ENCODE measurements around the gene CEACAM5.

The CEACAM5 gene

GRCh38 chr19:41691268-41691970 lies 17.0 kb upstream of the CEACAM5 start:
- H3K9me3 ChIP-seq (ENCODE audit: control insufficient read depth, low read length) = no peaks in the 10 kb centered on the region

GRCh38 chr19:41694196-41694595 lies 14.2 kb upstream of the CEACAM5 start:
- no peak overlapping the region for H3K4me3 ChIP-seq (ENCODE audit: extremely low read depth, insufficient read depth, low read length, poor library complexity, severe bottlenecking)
- H3K9me3 ChIP-seq (ENCODE audit: control insufficient read depth, low read length) = no peaks in the 10 kb centered on the region
- no peaks in the 10 kb centered on the region for H3K4me1 ChIP-seq (ENCODE audit: control insufficient read depth, insufficient read depth, low read length, poor library complexity, severe bottlenecking)
- H3K27ac ChIP-seq (ENCODE audit: low read depth, low read length, severe bottlenecking) = no peak overlapping the region
- 38 to 40% methylated on average over 1 of the region's 1 CpG for WGBS, 2 experiments (ENCODE audit: insufficient coverage in 2 of 2)
- H3K36me3 ChIP-seq (ENCODE audit: control insufficient read depth, insufficient read depth, low read length) = no peaks in the 10 kb centered on the region

More at GRCh38 chr19:41691268-41691970, 17.0 kb upstream of the CEACAM5 start:
- Histone ChIP-seq H3K27ac (ENCODE audit: low read depth, low read length, severe bottlenecking) (no peak overlapping the region), H3K4me1 (ENCODE audit: control insufficient read depth, insufficient read depth, low read length, poor library complexity, severe bottlenecking) (no peaks in the 10 kb centered on the region), H3K4me3 (ENCODE audit: extremely low read depth, insufficient read depth, low read length, poor library complexity, severe bottlenecking) (no peak overlapping the region), H3K36me3 (ENCODE audit: control insufficient read depth, insufficient read depth, low read length) (no peaks in the 10 kb centered on the region)
- 20 to 40% methylated on average over 6 to 12 of the region's 20 CpGs for WGBS, 2 experiments (ENCODE audit: insufficient coverage in 2 of 2)

- no peaks in the 10 kb centered on the region for H3K36me3 ChIP-seq (ENCODE audit: control insufficient read depth, insufficient read depth, low read length)
- no peak overlapping the region for H3K4me3 ChIP-seq (ENCODE audit: extremely low read depth, insufficient read depth, low read length, poor library complexity, severe bottlenecking)
- no peaks in the 10 kb centered on the region for H3K4me1 ChIP-seq (ENCODE audit: control insufficient read depth, insufficient read depth, low read length, poor library complexity, severe bottlenecking)
- no peak overlapping the region for H3K27ac ChIP-seq (ENCODE audit: low read depth, low read length, severe bottlenecking)
- 58 to 73% methylated on average over 4 to 6 of the region's 8 CpGs for WGBS, 2 experiments (ENCODE audit: insufficient coverage in 2 of 2)
- H3K9me3 ChIP-seq (ENCODE audit: control insufficient read depth, low read length) = no peaks in the 10 kb centered on the region
These were observed 13.4 kb upstream of the CEACAM5 start for GRCh38 chr19:41694831-41695635.

GRCh38 chr19:41695745-41696144 lies 12.7 kb upstream of the CEACAM5 start:
- Histone ChIP-seq H3K36me3 (ENCODE audit: control insufficient read depth, insufficient read depth, low read length) (no peaks in the 10 kb centered on the region), H3K4me3 (ENCODE audit: extremely low read depth, insufficient read depth, low read length, poor library complexity, severe bottlenecking) (no peak overlapping the region), H3K9me3 (ENCODE audit: control insufficient read depth, low read length) (no peaks in the 10 kb centered on the region), H3K27ac (ENCODE audit: low read depth, low read length, severe bottlenecking) (no peak overlapping the region), H3K4me1 (ENCODE audit: control insufficient read depth, insufficient read depth, low read length, poor library complexity, severe bottlenecking) (no peaks in the 10 kb centered on the region)
- WGBS, 2 experiments (ENCODE audit: insufficient coverage in 2 of 2) = 20 to 50% methylated on average over 1 to 2 of the region's 2 CpGs

- 58 to 69% methylated on average over 6 of the region's 7 CpGs for WGBS, 2 experiments (ENCODE audit: insufficient coverage in 2 of 2)
- Histone ChIP-seq H3K4me1 (ENCODE audit: control insufficient read depth, insufficient read depth, low read length, poor library complexity, severe bottlenecking) (no peaks in the 10 kb centered on the region), H3K27ac (ENCODE audit: low read depth, low read length, severe bottlenecking) (no peak overlapping the region), H3K4me3 (ENCODE audit: extremely low read depth, insufficient read depth, low read length, poor library complexity, severe bottlenecking) (no peak overlapping the region), H3K9me3 (ENCODE audit: control insufficient read depth, low read length) (no peaks in the 10 kb centered on the region), H3K36me3 (ENCODE audit: control insufficient read depth, insufficient read depth, low read length) (no peaks in the 10 kb centered on the region)
These were observed 11.8 kb upstream of the CEACAM5 start for GRCh38 chr19:41696402-41697197.

GRCh38 chr19:41697198-41697855 lies 11.1 kb upstream of the CEACAM5 start:
- Histone ChIP-seq H3K36me3 (ENCODE audit: control insufficient read depth, insufficient read depth, low read length) (no peaks in the 10 kb centered on the region), H3K4me3 (ENCODE audit: extremely low read depth, insufficient read depth, low read length, poor library complexity, severe bottlenecking) (no peak overlapping the region)
- WGBS, 2 experiments (ENCODE audit: insufficient coverage in 2 of 2) = 47 to 49% methylated on average over 7 to 8 of the region's 9 CpGs

GRCh38 chr19:41698746-41699230 lies 9.6 kb upstream of the CEACAM5 start:
- WGBS, 2 experiments (ENCODE audit: insufficient coverage in 2 of 2) = 56 to 80% methylated on average over 1 of the region's 1 CpG
- no peak overlapping the region for H3K4me3 ChIP-seq (ENCODE audit: extremely low read depth, insufficient read depth, low read length, poor library complexity, severe bottlenecking)
- H3K9me3 ChIP-seq (ENCODE audit: control insufficient read depth, low read length) = no peaks in the 10 kb centered on the region
- no peak overlapping the region for H3K27ac ChIP-seq (ENCODE audit: low read depth, low read length, severe bottlenecking)
- no peaks in the 10 kb centered on the region for H3K4me1 ChIP-seq (ENCODE audit: control insufficient read depth, insufficient read depth, low read length, poor library complexity, severe bottlenecking)
- no peaks in the 10 kb centered on the region for H3K36me3 ChIP-seq (ENCODE audit: control insufficient read depth, insufficient read depth, low read length)

More at GRCh38 chr19:41697198-41697855, 11.1 kb upstream of the CEACAM5 start:
- H3K9me3 ChIP-seq (ENCODE audit: control insufficient read depth, low read length) = no peaks in the 10 kb centered on the region
- H3K27ac ChIP-seq (ENCODE audit: low read depth, low read length, severe bottlenecking) = no peak overlapping the region
- H3K4me1 ChIP-seq (ENCODE audit: control insufficient read depth, insufficient read depth, low read length, poor library complexity, severe bottlenecking) = no peaks in the 10 kb centered on the region

GRCh38 chr19:41699231-41699967 lies 9.0 kb upstream of the CEACAM5 start:
- 57 to 63% methylated on average over 15 to 16 of the region's 17 CpGs for WGBS, 2 experiments (ENCODE audit: insufficient coverage in 2 of 2)
- no peak overlapping the region for H3K4me3 ChIP-seq (ENCODE audit: extremely low read depth, insufficient read depth, low read length, poor library complexity, severe bottlenecking)
- H3K27ac ChIP-seq (ENCODE audit: low read depth, low read length, severe bottlenecking) = no peak overlapping the region
- no peaks in the 10 kb centered on the region for H3K4me1 ChIP-seq (ENCODE audit: control insufficient read depth, insufficient read depth, low read length, poor library complexity, severe bottlenecking)
- no peaks in the 10 kb centered on the region for H3K36me3 ChIP-seq (ENCODE audit: control insufficient read depth, insufficient read depth, low read length)
- H3K9me3 ChIP-seq (ENCODE audit: control insufficient read depth, low read length) = no peaks in the 10 kb centered on the region

- WGBS, 2 experiments (ENCODE audit: insufficient coverage in 2 of 2) = no CpG with 5 or more reads among the region's 2 CpGs
- Histone ChIP-seq H3K9me3 (ENCODE audit: control insufficient read depth, low read length) (no peaks in the 10 kb centered on the region), H3K4me3 (ENCODE audit: extremely low read depth, insufficient read depth, low read length, poor library complexity, severe bottlenecking) (no peak overlapping the region)
These were observed 8.5 kb upstream of the CEACAM5 start for GRCh38 chr19:41699968-41700323.

More at GRCh38 chr19:41699968-41700323, 8.5 kb upstream of the CEACAM5 start:
- Histone ChIP-seq H3K36me3 (ENCODE audit: control insufficient read depth, insufficient read depth, low read length) (no peaks in the 10 kb centered on the region), H3K4me1 (ENCODE audit: control insufficient read depth, insufficient read depth, low read length, poor library complexity, severe bottlenecking) (no peaks in the 10 kb centered on the region), H3K27ac (ENCODE audit: low read depth, low read length, severe bottlenecking) (no peak overlapping the region)
